ENCODE data around the gene PSMB10. TPM values are rescaled to one million over a fixed set of nuclear protein-coding genes. Genes with fewer than 3 reads are reported as not detected.
A peak's percentile ranks its signal among the peaks of the same experiment; 100 is the strongest.

Gene PSMB10
- total and polyA plus RNA-seq, 2 of the 4 experiments (the other 2 are of a cell fraction) = 28.7 to 36.7 TPM

DNA sequence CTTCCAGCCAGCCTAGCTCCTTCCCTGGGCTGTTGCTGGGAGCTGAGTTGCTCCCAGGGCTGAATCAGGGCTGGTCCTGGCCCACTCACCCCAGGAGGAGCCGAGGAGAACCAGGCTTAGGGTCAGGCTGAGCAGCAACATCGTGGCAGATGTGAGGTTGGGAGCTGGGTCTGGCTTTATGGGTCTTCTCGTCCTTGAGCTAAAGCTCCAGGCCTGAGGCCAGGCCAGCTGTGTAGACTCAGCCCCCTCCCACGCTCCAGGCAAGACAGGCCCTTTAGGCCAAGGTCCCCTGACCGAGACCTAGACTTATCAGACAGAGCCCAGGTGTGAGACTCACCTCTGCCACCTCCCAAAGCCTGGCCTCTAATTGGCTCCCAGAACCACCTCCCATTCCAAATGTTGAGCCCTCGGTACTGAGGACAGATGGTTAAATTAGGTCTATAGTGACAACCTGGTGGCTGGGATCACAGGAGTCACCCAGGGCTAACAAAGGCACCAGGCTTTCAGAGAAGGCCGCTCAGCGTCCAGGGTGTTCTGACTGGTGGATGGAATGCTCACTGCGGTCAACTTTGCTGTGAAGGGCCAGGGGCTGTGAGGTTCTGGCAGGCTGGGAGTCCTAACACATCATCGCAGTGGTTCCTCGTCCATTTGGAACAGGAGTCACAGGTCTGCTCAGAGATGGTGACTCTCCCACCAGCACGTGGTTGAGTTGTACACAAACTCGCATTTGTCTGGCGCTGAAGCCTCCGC lies 4.8 kb downstream of the PSMB10 start, which contains the start of gene CTRL:
CTRL (minus strand) TSS at position 151 of the 750 bp plus-strand sequence; CDS start at position 141, 10 bp downstream.
- ChIA-PET POLR2A (ENCODE audit: unreplicated experiment) (no interaction called here), CTCF (no interaction called here)
- H2AK9ac ChIP-seq (replicated peaks; ENCODE audit: low read depth, low read length, poor library complexity) = peak within 1 kb of the TSS; percentile 34
- H4K91ac ChIP-seq (ENCODE audit: insufficient read depth, low read depth, low read length) = no peak within 1 kb of the TSS
- no peak within 1 kb of the TSS for H2BK15ac ChIP-seq (ENCODE audit: low read depth, low read length)
- H3K36me3 ChIP-seq (ENCODE audit: control insufficient read depth, insufficient read depth, low read length) = peaks cover 23% of the 10 kb centered on the region
- no peak within 1 kb of the TSS for H4K8ac ChIP-seq (ENCODE audit: low read depth in 2 of 2, low read length in 2 of 2)
- H4K5ac ChIP-seq (ENCODE audit: low read depth, low read length) = no peak within 1 kb of the TSS
- DNase-seq (no peak), ATAC-seq (ENCODE audit: low read depth) (no peak)
- peaks cover 13% of the 10 kb centered on the region; the same call in 1 of the 2 replicates for H4K20me1 ChIP-seq (ENCODE audit: insufficient read depth, low read length)
- dilution Hi-C loops (cut with HindIII; ENCODE audit: low sequenced_read_pairs, unreplicated experiment) (no loop called here), intact Hi-C loops (cut with micrococcal nuclease) (no loop called here), in situ Hi-C loops (cut with MboI; ENCODE audit: low sequenced_read_pairs) (loop anchor here (25.0 kb wide), 1 partner anchor 395 kb away; the partner anchor contains the start of gene RIPOR1)
- no peak within 1 kb of the TSS for H2BK20ac ChIP-seq (ENCODE audit: low read depth, low read length)
- no peaks in the 10 kb centered on the region for H3K9me3 ChIP-seq (ENCODE audit: control insufficient read depth, insufficient read depth, low read length)
- no peak within 1 kb of the TSS for H3K4me2 ChIP-seq (ENCODE audit: low read depth, low read length)
- H2BK120ac ChIP-seq (ENCODE audit: low read depth, low read length) = no peak within 1 kb of the TSS
- H3K14ac ChIP-seq (replicated peaks; ENCODE audit: low read depth, low read length) = no peak within 1 kb of the TSS
- 89% methylated on average over 4 of the region's 15 CpGs; no CpG with 5 or more reads in 1 of the 2 experiments for WGBS, 2 experiments (ENCODE audit: extremely low coverage in 2 of 2, insufficient read length in 1 of 2)
- no peak within 1 kb of the TSS for H3K27ac ChIP-seq (ENCODE audit: insufficient read depth, low read length)
- H3K4ac ChIP-seq (ENCODE audit: low read depth, low read length) = no peak within 1 kb of the TSS
- no peak within 1 kb of the TSS for H3K9ac ChIP-seq (ENCODE audit: low read depth, low read length)
- peaks cover 8% of the 10 kb centered on the region for H3K9me1 ChIP-seq (ENCODE audit: insufficient read depth, low read length)
- no peaks in the 10 kb centered on the region for H3K27me3 ChIP-seq (ENCODE audit: control insufficient read depth, insufficient read depth, low read length)
- no peak within 1 kb of the TSS for H2AK5ac ChIP-seq (ENCODE audit: low read depth, low read length)
- H3K4me1 ChIP-seq (ENCODE audit: control insufficient read depth, insufficient read depth, low read length) = peaks cover 8% of the 10 kb centered on the region
- peaks cover 6 to 26% of the 10 kb centered on the region in 2 experiments; a peak in 3 of 4 replicates for H3K79me1 ChIP-seq (ENCODE audit: low read depth in 1 of 2, low read length in 2 of 2)
- BruUV-seq (replicated peaks) = no TSS peak
- no peak within 1 kb of the TSS for H3K56ac ChIP-seq (ENCODE audit: extremely low read depth, insufficient read depth, low read length)
- no peak within 1 kb of the TSS for H2BK5ac ChIP-seq (ENCODE audit: low read depth, low read length, poor library complexity, severe bottlenecking)
- H2AFZ ChIP-seq (replicated peaks; ENCODE audit: low read length, poor library complexity) = no peak within 1 kb of the TSS
- no peak within 1 kb of the TSS for H3K23ac ChIP-seq (ENCODE audit: low read depth, low read length)
- no peak within 1 kb of the TSS for H3K4me3 ChIP-seq (ENCODE audit: insufficient read depth, low read depth, low read length)
- H3K18ac ChIP-seq (ENCODE audit: low read depth, low read length) = no peak within 1 kb of the TSS
- no peak for TF ChIP-seq POLR2A (IDR thresholded peaks at IDR 0.05; ENCODE audit: low read depth, low read length)
- no peak for TF ChIP-seq NFE2L2 (IDR thresholded peaks at IDR 0.05; ENCODE audit: low read depth, low read length)
- TF ChIP-seq, protein P1, sequence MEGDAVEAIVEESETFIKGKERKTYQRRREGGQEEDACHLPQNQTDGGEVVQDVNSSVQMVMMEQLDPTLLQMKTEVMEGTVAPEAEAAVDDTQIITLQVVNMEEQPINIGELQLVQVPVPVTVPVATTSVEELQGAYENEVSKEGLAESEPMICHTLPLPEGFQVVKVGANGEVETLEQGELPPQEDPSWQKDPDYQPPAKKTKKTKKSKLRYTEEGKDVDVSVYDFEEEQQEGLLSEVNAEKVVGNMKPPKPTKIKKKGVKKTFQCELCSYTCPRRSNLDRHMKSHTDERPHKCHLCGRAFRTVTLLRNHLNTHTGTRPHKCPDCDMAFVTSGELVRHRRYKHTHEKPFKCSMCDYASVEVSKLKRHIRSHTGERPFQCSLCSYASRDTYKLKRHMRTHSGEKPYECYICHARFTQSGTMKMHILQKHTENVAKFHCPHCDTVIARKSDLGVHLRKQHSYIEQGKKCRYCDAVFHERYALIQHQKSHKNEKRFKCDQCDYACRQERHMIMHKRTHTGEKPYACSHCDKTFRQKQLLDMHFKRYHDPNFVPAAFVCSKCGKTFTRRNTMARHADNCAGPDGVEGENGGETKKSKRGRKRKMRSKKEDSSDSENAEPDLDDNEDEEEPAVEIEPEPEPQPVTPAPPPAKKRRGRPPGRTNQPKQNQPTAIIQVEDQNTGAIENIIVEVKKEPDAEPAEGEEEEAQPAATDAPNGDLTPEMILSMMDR (conservative IDR thresholded peaks at IDR 0.05; ENCODE audit: low read depth, low read length) = no peak
- TF ChIP-seq, protein P2, sequence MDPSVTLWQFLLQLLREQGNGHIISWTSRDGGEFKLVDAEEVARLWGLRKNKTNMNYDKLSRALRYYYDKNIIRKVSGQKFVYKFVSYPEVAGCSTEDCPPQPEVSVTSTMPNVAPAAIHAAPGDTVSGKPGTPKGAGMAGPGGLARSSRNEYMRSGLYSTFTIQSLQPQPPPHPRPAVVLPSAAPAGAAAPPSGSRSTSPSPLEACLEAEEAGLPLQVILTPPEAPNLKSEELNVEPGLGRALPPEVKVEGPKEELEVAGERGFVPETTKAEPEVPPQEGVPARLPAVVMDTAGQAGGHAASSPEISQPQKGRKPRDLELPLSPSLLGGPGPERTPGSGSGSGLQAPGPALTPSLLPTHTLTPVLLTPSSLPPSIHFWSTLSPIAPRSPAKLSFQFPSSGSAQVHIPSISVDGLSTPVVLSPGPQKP (IDR thresholded peaks at IDR 0.05; ENCODE audit: borderline replicate concordance, low read depth, low read length) = no peak
- TF ChIP-seq SMC3 (IDR thresholded peaks at IDR 0.05; ENCODE audit: low read depth, low read length) = no peak
- no peak for TF ChIP-seq MXI1 (IDR thresholded peaks at IDR 0.05; ENCODE audit: borderline replicate concordance, low read depth, low read length)
- TF ChIP-seq, protein P3, sequence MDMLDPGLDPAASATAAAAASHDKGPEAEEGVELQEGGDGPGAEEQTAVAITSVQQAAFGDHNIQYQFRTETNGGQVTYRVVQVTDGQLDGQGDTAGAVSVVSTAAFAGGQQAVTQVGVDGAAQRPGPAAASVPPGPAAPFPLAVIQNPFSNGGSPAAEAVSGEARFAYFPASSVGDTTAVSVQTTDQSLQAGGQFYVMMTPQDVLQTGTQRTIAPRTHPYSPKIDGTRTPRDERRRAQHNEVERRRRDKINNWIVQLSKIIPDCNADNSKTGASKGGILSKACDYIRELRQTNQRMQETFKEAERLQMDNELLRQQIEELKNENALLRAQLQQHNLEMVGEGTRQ (IDR thresholded peaks at IDR 0.05; ENCODE audit: low read depth, low read length) = no peak
- no peak for TF ChIP-seq RAD21 (IDR thresholded peaks at IDR 0.05; ENCODE audit: low read length)
- no peak for TF ChIP-seq BHLHE40 (IDR thresholded peaks at IDR 0.05; ENCODE audit: low read depth, low read length)
- no peak for TF ChIP-seq MAZ (IDR thresholded peaks at IDR 0.05; ENCODE audit: borderline replicate concordance, low read depth, low read length)
- no peak for TF ChIP-seq CEBPB (IDR thresholded peaks at IDR 0.05; ENCODE audit: low read depth, low read length)
- TF ChIP-seq RCOR1 (IDR thresholded peaks at IDR 0.05; ENCODE audit: insufficient replicate concordance, low read length) = no peak
- TF ChIP-seq RFX5 (IDR thresholded peaks at IDR 0.05; ENCODE audit: low read depth, low read length) = no peak
- no peak for TF ChIP-seq MAFK (IDR thresholded peaks at IDR 0.05; ENCODE audit: low read depth, low read length)
- TF ChIP-seq FOS (IDR thresholded peaks at IDR 0.05; ENCODE audit: low read depth, low read length) = no peak

Data from IMR-90 (cell line).